ENCODE results near the gene CASP7.
A peak's percentile ranks its signal among the peaks of the same experiment; 100 is the strongest.

CASP7 gene

DNA sequence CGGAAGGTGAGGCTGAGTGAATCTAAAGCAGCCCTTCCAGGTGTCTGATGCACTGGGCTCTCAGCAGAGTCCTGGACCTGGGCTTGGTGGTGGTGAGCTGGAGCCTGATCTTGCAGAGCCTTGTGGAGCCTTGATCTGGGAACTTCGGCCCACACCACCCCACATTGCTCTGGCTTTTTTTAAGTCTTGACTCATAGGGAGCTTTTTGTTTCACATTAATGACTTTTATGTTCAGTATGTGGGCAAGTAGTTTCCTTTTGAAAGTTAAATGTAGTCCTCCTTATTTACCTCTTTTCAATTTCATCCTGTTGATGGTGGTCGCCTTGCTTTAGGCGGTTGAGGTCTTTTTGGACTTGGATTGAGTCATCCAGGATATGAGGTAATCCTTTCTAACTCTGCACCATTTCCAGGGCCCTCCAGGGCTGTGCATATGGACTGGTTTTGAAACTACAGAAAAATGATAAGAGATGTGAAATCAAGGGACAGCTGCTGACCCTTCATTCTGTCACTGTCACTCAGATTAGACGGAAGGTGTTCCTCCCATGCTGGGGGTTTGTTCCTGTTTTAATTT, 12.9 kb upstream of the CASP7 start:
- peak; percentile 2 for DNase-seq (ENCODE audit: low read depth)

DNA sequence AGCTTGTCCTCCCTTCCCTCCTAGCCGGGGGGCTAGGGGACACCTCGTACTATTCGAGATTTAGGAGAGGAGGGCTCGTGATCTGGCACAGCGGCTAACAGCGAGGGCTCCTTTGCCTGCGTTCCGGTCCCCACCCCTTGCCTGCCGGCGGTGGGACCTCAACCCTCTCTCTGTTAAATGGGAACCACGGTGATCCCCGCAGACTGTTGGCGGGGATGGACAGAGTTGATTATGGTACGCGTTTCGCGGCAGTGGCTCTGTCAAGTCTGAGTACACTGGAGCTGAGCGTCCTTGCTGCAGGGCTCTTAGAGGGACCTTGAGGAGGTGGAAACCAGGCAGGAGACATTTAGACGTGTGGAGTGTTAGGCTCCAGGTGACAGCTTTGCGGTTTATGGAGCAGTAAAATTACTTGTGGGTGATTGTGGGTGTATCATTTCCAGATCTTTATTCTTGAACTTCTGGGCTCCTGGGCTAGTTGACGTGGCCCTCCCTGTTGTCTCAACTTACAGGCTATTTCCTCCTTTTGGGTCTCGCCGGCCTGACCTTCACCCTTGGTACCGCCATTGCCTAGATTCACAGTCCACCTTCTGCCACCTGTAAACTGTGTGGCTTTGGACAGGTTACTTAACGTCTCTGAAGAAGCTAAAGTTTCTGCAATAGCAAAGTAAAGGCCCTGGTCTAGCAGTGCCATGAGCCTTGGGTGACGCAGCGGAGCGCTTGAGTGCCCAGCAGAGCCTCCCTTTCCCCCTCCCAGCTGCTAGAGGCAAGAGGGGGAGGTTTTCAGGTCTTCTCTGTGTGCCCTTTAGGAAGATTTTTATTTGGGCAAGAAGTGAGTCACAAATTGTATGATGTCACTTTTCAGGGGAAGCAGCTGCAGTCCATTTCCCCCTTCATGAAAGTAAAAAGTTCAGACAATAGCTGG, 739 bp downstream of the CASP7 start:
- peak; percentile 19 for DNase-seq (ENCODE audit: low read depth)

DNA sequence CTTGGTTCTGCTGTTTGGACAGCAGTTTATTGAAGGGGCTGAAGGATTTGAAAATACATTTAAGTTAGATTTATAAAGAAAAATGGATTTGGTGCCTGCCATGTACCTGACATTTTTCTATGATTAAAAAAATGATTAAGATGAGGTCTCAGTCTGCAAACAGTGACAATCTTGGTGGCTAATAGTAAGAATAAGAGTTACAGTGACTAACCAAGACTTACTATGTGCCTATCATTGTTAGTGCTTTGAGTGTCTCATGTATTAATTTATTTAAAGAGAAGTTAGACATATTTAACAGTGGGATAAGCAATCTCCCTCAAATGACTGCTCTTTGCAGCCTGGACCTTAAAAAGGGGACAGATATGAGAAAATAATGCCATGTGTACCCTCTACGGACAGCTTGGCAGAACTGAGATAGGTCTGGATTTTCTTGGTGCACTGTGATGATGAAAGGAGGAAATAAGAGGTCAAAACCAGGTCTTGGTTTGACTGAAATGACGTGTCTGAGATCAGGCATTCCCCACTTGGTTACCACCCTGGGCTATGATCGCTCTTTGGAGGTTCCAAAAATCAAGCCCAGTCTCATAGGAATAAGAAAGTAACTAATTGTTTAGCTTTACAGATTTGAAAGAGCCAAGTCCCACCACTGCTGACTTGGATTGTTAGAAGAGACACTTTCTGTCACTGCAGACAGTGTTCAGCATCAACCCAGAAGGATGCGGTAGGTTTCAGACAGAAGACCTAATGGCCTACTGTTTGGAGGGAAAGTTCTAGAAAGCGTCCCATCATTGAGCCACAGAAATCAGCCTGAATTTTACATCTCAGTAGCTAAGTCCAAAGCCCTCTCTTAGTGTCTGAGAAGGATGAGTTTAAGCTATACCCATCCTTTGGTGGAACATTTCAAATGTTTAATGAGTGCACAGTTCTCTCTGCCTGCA, 2.1 kb downstream of the CASP7 start:
- no peak for DNase-seq (ENCODE audit: low read depth)

DNA sequence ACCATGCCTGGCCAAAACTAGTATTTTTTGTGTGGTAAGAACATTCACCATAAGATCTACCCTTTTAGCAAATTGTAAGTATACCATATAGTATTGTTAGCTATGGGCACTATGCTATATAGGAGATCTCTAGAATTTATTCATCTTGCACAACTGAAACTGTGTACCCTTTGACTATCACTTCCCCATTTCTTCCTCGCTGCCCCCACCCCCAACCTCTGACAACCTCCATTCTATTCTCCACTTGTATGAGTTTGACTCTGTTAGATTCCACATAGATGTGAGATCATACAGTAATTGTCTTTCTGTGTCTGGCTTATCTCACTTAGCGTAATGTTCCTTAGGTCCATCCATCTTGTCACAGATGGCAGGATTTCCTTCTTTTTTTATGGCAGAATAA, 3.6 kb downstream of the CASP7 start:
- no peak for DNase-seq (ENCODE audit: low read depth)

DNA sequence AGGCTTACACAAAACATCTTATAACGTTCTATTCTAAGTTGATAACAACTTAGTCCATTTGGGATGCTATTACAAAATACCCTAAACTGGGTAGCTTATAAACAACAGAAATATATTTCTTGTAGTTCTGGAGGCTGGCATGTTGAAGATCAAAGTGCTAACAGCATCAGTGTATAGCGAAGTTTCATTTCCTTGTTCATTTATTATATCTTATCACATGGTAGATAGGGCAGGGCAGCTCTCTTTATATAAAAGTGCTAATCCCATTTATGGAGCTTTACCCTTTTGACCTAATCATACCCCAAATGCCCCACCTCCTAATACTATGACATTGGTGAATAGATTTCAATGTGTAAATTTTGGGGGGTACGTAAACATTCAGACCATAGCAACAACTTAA, 6.3 kb downstream of the CASP7 start:
- no peak for DNase-seq (ENCODE audit: low read depth)

DNA sequence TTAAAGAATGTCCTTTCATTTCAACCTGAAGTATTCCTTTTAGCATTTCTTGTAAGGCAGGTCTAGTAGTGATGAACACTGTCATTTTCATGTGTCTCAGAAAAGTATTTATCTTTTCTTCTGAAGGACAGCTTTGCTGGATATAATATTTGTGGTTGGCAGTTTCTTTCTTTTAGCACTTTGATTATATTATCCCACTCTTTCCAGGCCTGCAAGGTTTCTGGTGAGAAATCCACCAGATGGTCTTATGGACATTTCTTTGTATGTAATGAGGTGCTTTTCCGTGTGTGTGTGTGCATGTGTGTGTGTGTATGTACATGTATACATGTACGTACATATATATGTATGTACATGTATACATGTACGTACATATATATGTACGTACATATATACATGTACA, 7.3 kb downstream of the CASP7 start:
- no peak for DNase-seq (ENCODE audit: low read depth)

DNA sequence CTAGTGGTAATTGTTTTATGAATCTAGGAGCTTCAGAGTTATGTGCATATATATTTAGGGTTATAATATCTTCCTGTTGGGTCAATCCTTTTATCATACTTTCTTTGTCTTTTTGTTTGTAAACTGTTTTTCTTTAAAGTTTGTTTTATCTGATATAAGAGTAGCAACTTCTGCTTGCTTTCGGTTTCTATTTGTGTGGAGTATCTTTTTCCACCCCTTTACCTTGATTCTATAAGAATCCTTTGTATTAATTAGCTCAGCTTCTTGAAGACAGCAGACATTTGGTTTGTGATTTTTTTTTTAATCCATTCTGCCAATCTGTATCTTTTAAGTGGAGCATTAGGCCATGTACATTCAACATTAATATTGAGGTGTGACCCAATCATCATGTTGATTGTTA, 9.3 kb downstream of the CASP7 start:
- no peak for DNase-seq (ENCODE audit: low read depth)

DNA sequence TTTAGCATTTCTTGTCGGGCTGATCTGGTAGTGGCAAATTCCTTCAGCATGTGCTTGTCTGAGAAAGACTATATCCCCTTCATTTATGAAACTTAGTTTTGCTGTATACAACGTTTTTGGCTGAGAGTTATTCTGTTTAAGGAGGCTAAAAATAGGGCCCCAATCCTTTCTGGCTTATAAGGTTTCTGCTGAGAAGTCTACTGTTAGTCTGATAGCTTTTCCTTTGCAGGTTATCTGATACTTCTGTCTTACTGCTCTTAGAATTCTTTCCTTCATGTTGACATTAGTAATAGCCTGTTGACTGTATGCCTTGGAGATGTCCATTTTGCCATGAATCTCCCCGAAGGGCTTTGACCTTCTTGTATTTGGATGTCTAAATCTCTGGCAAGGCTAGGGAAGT, 9.9 kb downstream of the CASP7 start:
- DNase-seq (ENCODE audit: low read depth), result no peak

DNA sequence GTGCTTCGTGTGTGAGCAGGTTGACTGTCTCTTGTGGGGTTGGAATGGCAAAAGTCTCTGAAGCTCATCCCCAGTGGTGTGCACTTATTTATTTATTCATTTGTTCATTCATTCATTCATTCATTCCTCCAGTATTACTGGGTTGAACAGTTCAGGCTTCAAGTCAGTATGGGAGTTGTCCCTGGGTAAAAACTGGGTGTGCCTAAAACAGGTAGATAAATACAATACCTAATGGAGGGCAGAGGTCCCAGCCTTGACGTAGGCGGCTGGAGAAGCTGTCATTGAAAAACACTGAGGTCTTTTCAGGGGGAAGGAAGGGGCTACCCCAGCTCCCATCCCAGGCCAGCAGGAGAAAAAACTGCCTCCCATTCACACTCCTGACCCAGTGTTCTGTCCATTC, 11.0 kb downstream of the CASP7 start:
- DNase-seq (ENCODE audit: low read depth), result no peak

DNA sequence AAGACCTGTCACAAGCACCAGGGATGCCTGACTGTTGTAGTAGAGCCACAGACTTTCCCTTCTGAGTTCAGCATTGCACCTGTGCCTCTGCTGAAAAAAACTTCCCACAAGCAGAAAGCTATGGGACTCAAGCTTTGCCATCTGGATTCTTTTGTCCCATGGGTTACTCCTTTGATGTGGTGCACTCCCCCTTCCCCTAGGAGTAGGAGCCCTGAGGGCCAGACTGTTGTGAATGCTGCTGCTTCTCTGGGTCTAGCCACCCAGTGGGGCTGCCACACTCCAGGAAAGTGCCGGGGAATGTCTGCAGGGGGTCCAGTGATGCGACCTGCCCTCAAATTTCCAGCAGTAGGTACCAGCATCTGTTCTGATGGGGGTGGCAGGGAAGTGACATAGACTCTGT, 11.7 kb downstream of the CASP7 start:
- no peak for DNase-seq (ENCODE audit: low read depth)

DNA sequence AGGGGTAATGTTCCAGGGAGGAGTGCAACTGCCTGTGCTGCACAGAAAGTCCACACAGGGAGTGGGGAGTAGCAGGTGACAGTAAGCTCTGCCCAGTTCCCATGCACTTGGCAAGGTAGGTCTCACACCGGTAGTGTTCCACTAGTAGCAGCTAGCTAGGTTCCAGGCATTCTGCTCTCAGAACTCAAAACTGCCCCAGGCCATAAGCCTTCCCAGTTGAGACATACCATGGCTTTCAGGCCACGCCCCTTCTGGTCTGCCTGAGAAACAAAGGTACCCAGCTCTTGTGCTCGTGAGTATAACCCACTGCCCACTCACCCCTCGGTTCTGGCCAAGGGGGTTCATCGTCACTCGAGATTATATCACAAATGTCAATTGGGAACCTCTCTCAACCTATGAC, 12.6 kb downstream of the CASP7 start:
- no peak for DNase-seq (ENCODE audit: low read depth)

DNA sequence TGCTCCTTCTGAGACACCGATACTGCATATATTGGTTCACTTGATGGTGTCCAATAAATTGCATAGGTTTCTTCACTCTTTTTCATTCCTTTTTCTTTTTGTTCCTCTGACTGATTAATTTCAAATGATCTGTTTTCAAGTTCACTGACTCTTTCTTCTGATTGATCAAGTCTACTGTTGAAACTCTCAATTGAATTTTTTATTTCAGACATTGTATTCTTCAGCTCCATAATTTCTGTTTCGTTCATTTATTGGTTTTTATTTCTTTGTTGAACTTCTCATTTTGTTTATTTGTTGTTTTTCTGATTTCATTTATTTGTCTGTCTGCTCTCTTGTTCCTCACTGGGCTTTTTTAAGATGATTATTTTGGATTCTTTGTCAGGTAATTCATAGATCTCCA, 13.6 kb downstream of the CASP7 start:
- no peak for DNase-seq (ENCODE audit: low read depth)

DNA sequence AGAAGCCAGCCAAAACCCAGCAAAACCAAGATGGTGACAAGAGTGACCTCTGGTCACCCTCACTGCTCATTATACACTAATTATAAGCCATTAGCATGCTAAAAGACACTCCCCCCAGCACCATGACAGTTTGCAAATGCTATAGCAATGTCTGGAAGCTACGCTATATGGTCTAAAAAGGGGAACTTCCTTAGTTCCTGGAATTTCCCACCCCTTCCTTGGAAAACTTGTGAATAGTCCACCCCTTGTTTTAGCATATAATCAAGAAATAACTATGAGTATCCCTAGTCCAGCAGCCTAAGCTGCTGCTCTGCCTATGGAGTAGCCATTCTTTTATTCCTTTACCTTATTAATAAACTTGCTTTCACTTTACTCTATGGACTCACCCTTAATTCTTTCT, 16.0 kb downstream of the CASP7 start:
- no peak for DNase-seq (ENCODE audit: low read depth)

DNA sequence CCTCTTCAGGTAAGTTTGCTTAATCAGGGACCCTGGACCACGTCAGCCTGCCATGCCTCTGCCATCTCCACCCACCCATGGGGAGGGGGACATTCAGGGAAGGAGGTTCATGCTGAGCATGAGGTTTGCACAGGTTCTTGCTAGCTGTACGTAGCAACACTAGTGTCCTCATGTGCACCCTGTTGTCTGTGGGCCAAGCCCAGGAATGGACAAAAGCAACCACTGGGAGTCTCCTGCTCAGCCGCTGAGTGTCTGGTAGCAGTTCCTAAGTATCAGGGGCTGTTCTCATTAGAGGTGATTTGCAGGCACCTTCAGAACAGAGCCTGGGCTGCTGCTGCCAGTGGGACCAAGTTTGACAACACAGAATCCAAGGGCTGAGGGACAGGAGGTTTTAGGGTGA, 17.9 kb downstream of the CASP7 start:
- no peak for DNase-seq (ENCODE audit: low read depth)

DNA sequence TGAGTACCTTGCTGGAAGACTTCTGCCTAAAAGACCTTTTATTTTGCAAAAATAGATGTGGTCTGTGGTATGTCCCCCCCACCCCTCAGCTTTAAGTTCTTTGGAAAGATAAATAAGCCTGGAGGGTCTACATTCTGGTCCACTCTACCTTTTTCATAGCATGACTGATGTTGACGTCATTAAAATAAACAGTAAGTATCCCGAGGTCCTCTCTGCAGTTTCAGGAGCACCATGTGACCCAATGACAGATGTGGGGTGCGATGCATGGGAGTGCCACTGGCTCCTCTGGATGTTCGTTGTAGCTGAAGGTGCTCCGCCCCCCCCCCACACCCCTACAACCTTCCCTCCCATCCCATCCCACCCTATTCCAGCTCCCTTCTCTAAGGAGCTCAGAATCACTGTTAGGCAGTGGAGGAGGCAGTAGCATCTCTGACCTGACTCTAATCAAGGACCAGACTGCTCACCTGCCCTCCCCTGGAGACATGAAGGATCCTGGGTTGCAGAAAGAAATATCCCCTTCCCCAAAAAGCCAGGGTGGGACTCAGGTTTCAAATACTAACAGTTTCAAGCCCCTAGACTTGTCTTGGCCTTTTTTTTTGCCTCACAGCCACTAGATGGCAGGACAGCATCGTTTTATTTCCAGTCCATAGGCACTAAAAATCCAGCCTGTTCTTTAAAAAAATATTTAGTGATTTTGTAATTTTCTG, 25.1 kb downstream of the CASP7 start:
- DNase-seq (ENCODE audit: low read depth), result peak; percentile 3

DNA sequence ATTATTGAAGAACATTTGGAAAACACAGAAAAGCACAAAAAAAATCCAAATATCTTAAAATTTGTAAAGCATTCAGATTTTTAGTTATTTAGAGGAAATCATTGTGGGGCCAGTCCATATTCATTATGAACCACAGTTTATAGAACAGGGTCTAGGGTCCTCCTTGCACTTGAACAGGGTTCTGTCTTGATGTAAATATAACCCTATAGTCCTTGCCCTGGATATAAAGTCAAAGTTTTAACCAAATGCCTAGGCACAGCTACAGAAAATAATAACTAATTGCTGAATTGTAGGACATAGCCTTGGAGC, 25.6 kb downstream of the CASP7 start:
- no peak for DNase-seq (ENCODE audit: low read depth)

DNA sequence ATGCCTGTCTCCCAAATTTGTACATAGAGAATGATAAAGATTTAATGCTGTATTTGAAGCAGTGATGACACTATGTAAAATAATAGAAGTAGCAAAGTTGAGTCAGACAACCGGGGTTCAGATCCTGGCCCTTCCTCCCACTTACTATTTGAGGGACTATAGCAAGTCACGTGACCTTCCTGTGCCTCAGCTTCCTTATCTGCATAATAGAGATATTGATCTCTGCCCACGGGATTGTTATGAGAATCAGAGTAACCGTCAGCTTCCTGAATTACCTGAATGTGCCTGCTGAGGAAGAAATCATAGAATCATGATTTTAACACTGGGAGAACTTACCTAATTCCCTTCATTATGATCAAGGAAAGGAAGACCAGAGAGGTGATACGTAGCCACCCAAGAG, 26.9 kb downstream of the CASP7 start:
- no peak for DNase-seq (ENCODE audit: low read depth)

DNA sequence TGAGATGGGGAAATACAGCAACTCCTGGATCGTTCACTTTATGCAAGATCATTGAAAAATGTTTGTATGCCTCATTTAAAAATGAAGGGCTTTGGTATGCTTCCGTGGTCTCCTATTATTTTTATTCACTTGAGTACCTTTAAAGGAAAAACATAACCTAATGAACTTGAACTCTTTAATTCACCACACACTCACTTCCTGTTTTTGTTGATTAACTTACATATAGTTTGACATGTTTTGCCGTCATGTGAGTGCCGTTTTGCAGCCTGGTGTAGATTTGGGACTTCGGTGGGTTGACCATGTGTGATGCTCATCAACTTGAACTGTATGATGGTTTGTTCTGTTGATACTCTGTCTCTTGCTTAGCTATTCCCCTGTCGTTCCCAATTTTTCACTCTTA, 28.9 kb downstream of the CASP7 start:
- no peak for DNase-seq (ENCODE audit: low read depth)

DNA sequence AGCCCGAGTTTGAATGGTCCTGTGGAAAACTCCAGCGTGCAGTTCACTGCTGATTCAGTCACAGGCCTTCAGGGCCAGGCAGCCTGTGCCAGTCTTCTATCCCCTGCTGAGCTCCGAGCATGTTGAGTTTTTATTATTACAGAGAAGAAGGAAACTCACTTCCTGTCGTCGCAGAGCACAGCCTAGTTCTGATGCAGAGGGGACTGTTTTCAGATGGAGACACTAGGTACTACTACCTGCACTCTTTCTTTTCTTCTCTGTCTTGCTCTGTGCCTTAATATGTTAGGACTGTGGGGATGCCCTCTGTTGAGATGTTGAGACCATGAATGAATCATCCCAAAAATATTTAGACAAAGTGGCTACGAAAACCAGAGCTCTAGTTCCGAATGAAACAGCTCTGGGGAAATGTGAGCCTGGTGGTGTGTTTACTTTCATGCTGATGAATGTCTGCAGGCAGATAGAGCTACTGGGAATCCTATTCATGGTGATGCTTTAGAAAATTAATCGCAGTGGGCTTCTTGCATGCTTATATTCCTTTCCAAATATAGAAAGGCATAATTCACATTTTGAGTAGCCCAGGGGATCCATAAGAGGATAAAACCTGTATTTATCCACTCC, 29.6 kb downstream of the CASP7 start:
- DNase-seq (ENCODE audit: low read depth), result peak; percentile 56

DNA sequence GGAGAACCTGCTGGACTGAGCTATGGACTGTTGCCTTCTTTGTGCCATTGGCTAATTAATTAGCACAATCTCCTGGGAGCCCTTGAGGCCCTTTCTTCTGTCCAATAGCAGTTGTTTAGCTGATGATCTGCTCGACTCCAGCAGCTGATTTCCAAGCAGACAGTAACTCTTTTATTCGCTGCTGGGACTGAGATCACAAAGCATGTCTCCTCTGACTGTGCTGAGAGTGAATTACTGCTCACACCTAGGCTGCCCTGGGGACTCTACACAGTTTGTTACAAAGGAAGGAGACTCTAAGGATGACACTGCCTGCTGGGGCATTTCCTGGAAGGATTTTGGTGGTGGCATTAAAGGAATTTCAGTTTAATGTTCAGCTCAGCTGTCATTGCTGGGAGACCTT, 31.4 kb downstream of the CASP7 start:
- DNase-seq (ENCODE audit: low read depth), result no peak

DNA sequence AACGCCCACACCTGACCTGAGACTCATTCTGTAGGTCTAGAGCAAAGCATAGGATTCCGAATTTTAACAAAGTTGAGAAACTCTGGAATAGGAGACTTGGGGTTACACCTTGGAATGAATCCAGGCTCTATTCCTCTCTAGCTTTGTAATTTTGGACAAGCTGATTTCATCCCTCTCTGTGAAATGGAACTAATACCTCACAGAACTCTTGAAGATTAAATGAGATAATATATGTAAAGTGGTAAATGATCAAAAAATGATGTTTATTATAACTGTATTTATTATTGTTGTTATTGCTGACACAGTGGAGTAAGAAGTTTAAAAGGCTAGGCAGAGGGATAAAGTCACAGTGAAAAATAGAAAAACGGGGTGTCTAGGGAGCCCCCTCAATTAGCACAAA, 32.3 kb downstream of the CASP7 start:
- DNase-seq (ENCODE audit: low read depth), result no peak
